ENCODE measurements around the gene LUC7L3.

DNA sequence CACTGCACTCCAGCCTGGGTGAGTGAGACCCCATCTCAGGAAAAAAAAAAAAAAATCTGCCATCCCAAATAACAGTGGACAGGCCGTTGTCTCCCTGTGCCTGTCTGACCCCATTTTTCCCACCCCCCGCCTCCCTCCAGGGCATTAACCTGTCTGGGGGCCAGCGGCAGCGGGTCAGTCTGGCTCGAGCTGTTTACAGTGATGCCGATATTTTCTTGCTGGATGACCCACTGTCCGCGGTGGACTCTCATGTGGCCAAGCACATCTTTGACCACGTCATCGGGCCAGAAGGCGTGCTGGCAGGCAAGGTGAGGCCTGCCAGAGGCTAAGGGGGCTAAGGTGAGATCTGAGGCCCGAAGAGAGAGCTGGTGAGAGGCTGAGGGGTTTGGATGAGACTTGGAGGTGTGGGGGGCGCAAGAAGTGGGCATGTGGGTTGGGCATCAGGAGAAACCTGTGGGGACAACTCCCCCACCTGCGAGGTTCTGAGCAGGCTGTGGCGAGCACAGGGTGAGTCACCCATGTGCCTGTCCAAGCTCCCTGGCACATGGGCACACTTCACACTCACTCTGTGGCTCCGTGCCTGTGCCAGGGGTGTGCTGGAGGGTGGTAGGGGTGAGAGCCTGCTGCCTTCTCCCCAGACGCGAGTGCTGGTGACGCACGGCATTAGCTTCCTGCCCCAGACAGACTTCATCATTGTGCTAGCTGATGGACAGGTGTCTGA is 46.4 kb upstream of the LUC7L3 start:
- no peak for TF ChIP-seq EZH2 (IDR thresholded peaks at IDR 0.05; ENCODE audit: borderline replicate concordance, low read length)
- TF ChIP-seq, protein P1, sequence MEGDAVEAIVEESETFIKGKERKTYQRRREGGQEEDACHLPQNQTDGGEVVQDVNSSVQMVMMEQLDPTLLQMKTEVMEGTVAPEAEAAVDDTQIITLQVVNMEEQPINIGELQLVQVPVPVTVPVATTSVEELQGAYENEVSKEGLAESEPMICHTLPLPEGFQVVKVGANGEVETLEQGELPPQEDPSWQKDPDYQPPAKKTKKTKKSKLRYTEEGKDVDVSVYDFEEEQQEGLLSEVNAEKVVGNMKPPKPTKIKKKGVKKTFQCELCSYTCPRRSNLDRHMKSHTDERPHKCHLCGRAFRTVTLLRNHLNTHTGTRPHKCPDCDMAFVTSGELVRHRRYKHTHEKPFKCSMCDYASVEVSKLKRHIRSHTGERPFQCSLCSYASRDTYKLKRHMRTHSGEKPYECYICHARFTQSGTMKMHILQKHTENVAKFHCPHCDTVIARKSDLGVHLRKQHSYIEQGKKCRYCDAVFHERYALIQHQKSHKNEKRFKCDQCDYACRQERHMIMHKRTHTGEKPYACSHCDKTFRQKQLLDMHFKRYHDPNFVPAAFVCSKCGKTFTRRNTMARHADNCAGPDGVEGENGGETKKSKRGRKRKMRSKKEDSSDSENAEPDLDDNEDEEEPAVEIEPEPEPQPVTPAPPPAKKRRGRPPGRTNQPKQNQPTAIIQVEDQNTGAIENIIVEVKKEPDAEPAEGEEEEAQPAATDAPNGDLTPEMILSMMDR (IDR thresholded peaks at IDR 0.05; ENCODE audit: low read length), result no peak

Measured in OCI-LY1 (cell line).